HCT116 (cell line): ENCODE measurements around the gene DOCK1. TPM values are rescaled to one million over a fixed set of nuclear protein-coding genes. Genes with fewer than 3 reads are reported as not detected.

Experiments
- ATAC-seq: fragments of 200-7000 bp; cut with Tn5 transposase; 2 replicates; pipeline ENCODE4 v1.9.1; 2020; ENCODE audit warnings: mild to moderate bottlenecking, moderate library complexity
- BruUV-seq: library from RNA; stranded (reverse); fragments of 400-500 nt; replicated peaks from 2 replicates; lab custom pipeline; 2021; lab: Mats Ljungman, UMichigan
- CTCF ChIA-PET: fragments of 300-600 bp; sonication (Branson Sonifier 250); formaldehyde crosslinking; loops from one replicate; lab custom pipeline; 2021; ENCODE audit warnings: antibody characterized with exemption; lab: Charles Lee
- POLR2A ChIA-PET: fragments of 300-600, 350-600 bp; sonication (Branson Sonifier 250); formaldehyde crosslinking; loops from one replicate; lab custom pipeline; 2021; ENCODE audit warnings: antibody characterized with exemption; lab: Charles Lee
- RAD21 ChIA-PET, 2 experiments: fragments of 300-600 bp; sonication (Branson Sonifier 250); formaldehyde crosslinking; loops; one replicate each; lab custom pipeline; 2023; ENCODE audit warnings: low total read pairs in 2 of 2; ENCODE audit not compliant: uncharacterized antibody in 2 of 2, unreplicated experiment in 2 of 2, low non-redundant PET in 1 of 2; lab: Charles Lee
- DNase-seq: peaks from one replicate; pipeline ENCODE4 v3.0.0-alpha.2; 2010; ENCODE audit warnings: low read depth, low spot score
- H2AFZ ChIP-seq: fragments of 200-600 bp; shearing (Covaris generic), sonication (generic); 2 replicates; pipeline ENCODE4 v1.6.1; 2017; ENCODE audit warnings: low read depth, mixed run types, mixed read lengths, antibody characterized with exemption, low read length; ENCODE audit not compliant: poor library complexity, severe bottlenecking
- H3K27ac ChIP-seq: 2 replicates; pipeline ENCODE4 v1.5.1; 2012; ENCODE audit warnings: low read depth, low read length
- H3K27me3 ChIP-seq: fragments of 200-600 bp; sonication (generic); 2 replicates; pipeline ENCODE4 v1.6.1; 2016; ENCODE audit warnings: mixed run types, low read length, mixed read lengths; ENCODE audit not compliant: insufficient read depth
- H3K36me3 ChIP-seq, 2 experiments: fragments of 200-500 bp in 1 of 2; fragments of 200-600 bp in 1 of 2; sonication (Bioruptor generic) in 1 of 2; sonication (generic) in 1 of 2; 2 replicates each; pipeline versions ENCODE4 v1.5.1 to v1.6.1; 2014 to 2016; ENCODE audit warnings: low read length in 2 of 2, inconsistent platforms in 1 of 2, mixed read lengths in 1 of 2, mixed run types in 1 of 2; ENCODE audit not compliant: insufficient read depth in 2 of 2, control insufficient read depth in 1 of 2
- H3K4me1 ChIP-seq, 2 experiments: fragments of 200-600 bp in 1 of 2; sonication (generic) in 1 of 2; 2 replicates each; pipeline versions ENCODE4 v1.5.1 to v1.6.1; 2012 to 2017; ENCODE audit warnings: low read length in 2 of 2, inconsistent platforms in 1 of 2, mild to moderate bottlenecking in 1 of 2, mixed read lengths in 1 of 2, mixed run types in 1 of 2, moderate library complexity in 1 of 2; ENCODE audit not compliant: insufficient read depth in 2 of 2, control insufficient read depth in 1 of 2
- H3K4me2 ChIP-seq: fragments of 200-600 bp; sonication (generic); 2 replicates; pipeline ENCODE4 v1.6.1; 2017; ENCODE audit warnings: mixed run types, low read length, mixed read lengths
- H3K4me3 ChIP-seq, 2 experiments: fragments of 200-600 bp in 1 of 2; sonication (generic) in 1 of 2; replicated peaks in 1 of 2; 2 replicates each; pipeline ENCODE4 v1.5.1; 2011 to 2016; ENCODE audit warnings: low read length in 2 of 2, control low read depth in 1 of 2, low read depth in 1 of 2, mild to moderate bottlenecking in 1 of 2, mixed read lengths in 1 of 2, mixed run types in 1 of 2
- H3K79me2 ChIP-seq: fragments of 200-600 bp; sonication (generic); 2 replicates; pipeline ENCODE4 v1.6.1; 2017; ENCODE audit warnings: mild to moderate bottlenecking, mixed run types, low read length, moderate library complexity, mixed read lengths; ENCODE audit not compliant: insufficient read depth
- H3K9ac ChIP-seq: fragments of 200-600 bp; sonication (generic); 2 replicates; pipeline ENCODE4 v1.6.1; 2016; ENCODE audit warnings: low read length, mixed read lengths
- H3K9me2 ChIP-seq: fragments of 200-600 bp; sonication (generic), shearing (Covaris generic); 2 replicates; pipeline ENCODE4 v1.6.1; 2017; ENCODE audit warnings: mixed run types, mild to moderate bottlenecking, moderate library complexity; ENCODE audit not compliant: insufficient read depth
- H3K9me3 ChIP-seq, 2 experiments: fragments of 200-500 bp in 1 of 2; fragments of 200-600 bp in 1 of 2; sonication (Bioruptor generic) in 1 of 2; sonication (generic) in 1 of 2; 2 replicates each; pipeline ENCODE4 v1.6.1; 2014 to 2017; ENCODE audit warnings: low read length in 2 of 2, mixed read lengths in 2 of 2, inconsistent platforms in 1 of 2, low read depth in 1 of 2, mild to moderate bottlenecking in 1 of 2, mixed run types in 1 of 2, moderate library complexity in 1 of 2; ENCODE audit not compliant: control insufficient read depth in 1 of 2, insufficient read depth in 1 of 2
- H4K20me1 ChIP-seq: fragments of 200-600 bp; sonication (generic), shearing (Covaris generic); 2 replicates; pipeline ENCODE4 v1.6.1; 2017; ENCODE audit warnings: mixed run types, mild to moderate bottlenecking, moderate library complexity; ENCODE audit not compliant: insufficient read depth
- CBX3 ChIP-seq: IDR thresholded peaks from 2 replicates; pipeline ENCODE4 v1.6.1; 2012; ENCODE audit warnings: low read depth
- CEBPB ChIP-seq: IDR thresholded peaks from 2 replicates; pipeline ENCODE4 v1.6.1; 2012; ENCODE audit warnings: low read depth
- CTCF ChIP-seq, 3 experiments: fragments of 200-600 bp in 1 of 3; sonication (generic) in 1 of 3; IDR thresholded peaks in 2 of 3; conservative IDR thresholded peaks in 1 of 3; 2 replicates each; pipeline ENCODE4 v1.5.1; 2012 to 2017; ENCODE audit warnings: low read depth in 2 of 3, low read length in 2 of 3, antibody characterized with exemption in 1 of 3, borderline replicate concordance in 1 of 3, control low read depth in 1 of 3, mild to moderate bottlenecking in 1 of 3, mixed read lengths in 1 of 3, mixed run types in 1 of 3, moderate library complexity in 1 of 3; ENCODE audit not compliant: insufficient read depth in 1 of 3
- EGR1 ChIP-seq: IDR thresholded peaks from 2 replicates; pipeline ENCODE4 v1.6.1; 2012; ENCODE audit warnings: low read depth
- EZH2phosphoT487 ChIP-seq: fragments of 200-600 bp; IDR thresholded peaks from 2 replicates; pipeline ENCODE4 v1.6.1; 2018; ENCODE audit warnings: antibody characterized with exemption, borderline replicate concordance
- FOSL1 ChIP-seq: IDR thresholded peaks from 2 replicates; pipeline ENCODE4 v1.6.1; 2012; ENCODE audit warnings: low read depth
- JUND ChIP-seq: IDR thresholded peaks from 2 replicates; pipeline ENCODE4 v1.6.1; 2012
- MAX ChIP-seq: IDR thresholded peaks from 2 replicates; pipeline ENCODE4 v1.6.1; 2012
- POLR2A ChIP-seq: IDR thresholded peaks from 2 replicates; pipeline ENCODE4 v1.7.0; 2011; ENCODE audit warnings: borderline replicate concordance; ENCODE audit not compliant: insufficient read depth, insufficient read length; ENCODE audit errors: extremely low read depth
- POLR2AphosphoS5 ChIP-seq: IDR thresholded peaks from 2 replicates; pipeline ENCODE4 v1.6.1; 2011; ENCODE audit warnings: mild to moderate bottlenecking, low read depth, low read length, moderate library complexity
- SIN3A ChIP-seq: IDR thresholded peaks from 2 replicates; pipeline ENCODE4 v1.6.1; 2012; ENCODE audit warnings: low read depth
- ZBTB33 ChIP-seq: IDR thresholded peaks from 2 replicates; pipeline ENCODE4 v1.6.1; 2011; ENCODE audit warnings: mild to moderate bottlenecking, low read length, moderate library complexity; ENCODE audit not compliant: insufficient replicate concordance; ENCODE audit errors: extremely low read depth
- ZFX ChIP-seq: fragments of 450-650 bp; IDR thresholded peaks from 2 replicates; pipeline ENCODE4 v1.6.1; 2017
- ZNF274 ChIP-seq: fragments of 200-500 bp; sonication (Bioruptor generic); IDR thresholded peaks from 2 replicates; pipeline ENCODE4 v1.6.1; 2014; ENCODE audit warnings: mild to moderate bottlenecking, low read depth, low read length, inconsistent platforms
- intact Hi-C: fragments of 100-400 bp; cut with micrococcal nuclease; formaldehyde crosslinking; loops from 2 replicates; pipeline ENCODE4 v1.10.0; 2022
- total RNA-seq: library from RNA; stranded (reverse); gene quantifications from one replicate; pipeline ENCODE4 v1.2.1, GENCODE V29; 2021; ENCODE audit not compliant: unreplicated experiment

The DOCK1 gene
- total RNA-seq, 1 experiment from 2014 or later = 46.5 TPM

- no peaks in the 10 kb centered on the region for H3K36me3 ChIP-seq
- BruUV-seq = no TSS peak
- H3K79me2 ChIP-seq = no peaks in the 10 kb centered on the region
- no peak overlapping the region for H3K4me3 ChIP-seq
- no peaks in the 10 kb centered on the region for H3K9me2 ChIP-seq
- RAD21 ChIA-PET = no interaction called here
- no peak for TF ChIP-seq EZH2phosphoT487
- CTCF ChIA-PET = no interaction called here
- no peak overlapping the region for H2AFZ ChIP-seq
- DNase-seq (no peak), ATAC-seq (no peak)
- H3K27ac ChIP-seq = no peak overlapping the region
- no peaks in the 10 kb centered on the region for H3K4me1 ChIP-seq
- intact Hi-C loops = no loop called here
- H4K20me1 ChIP-seq = no peaks in the 10 kb centered on the region
- no peaks in the 10 kb centered on the region for H3K9me3 ChIP-seq
- POLR2A ChIA-PET = no interaction called here
- no peak overlapping the region for H3K9ac ChIP-seq
- H3K4me2 ChIP-seq = no peak overlapping the region
- H3K27me3 ChIP-seq = no peaks in the 10 kb centered on the region
Measured at GRCh38 chr10:127102176-127102575, 196.9 kb downstream of the DOCK1 start.

- ChIA-PET CTCF (no interaction called here), RAD21 (no interaction called here), POLR2A (no interaction called here)
- ATAC-seq (no peak), DNase-seq (no peak)
- TF ChIP-seq POLR2A = no peak
- no peak for TF ChIP-seq SIN3A
- no peak for TF ChIP-seq CEBPB
- no peak for TF ChIP-seq FOSL1
- TF ChIP-seq ZNF274 = no peak
- TF ChIP-seq EZH2phosphoT487 = no peak
- TF ChIP-seq EGR1 = no peak
- no peak for TF ChIP-seq POLR2AphosphoS5
- no peak for TF ChIP-seq CBX3
- TF ChIP-seq ZBTB33 = no peak
- no peak for TF ChIP-seq ZFX
- TF ChIP-seq CTCF (IDR thresholded peaks at IDR 0.05 in 2 of 3, conservative IDR thresholded peaks at IDR 0.05 in 1 of 3; ENCODE audit: borderline replicate concordance in 1 of 3, insufficient read depth in 1 of 3, low read depth in 2 of 3, low read length in 2 of 3) = no peak
- no peak for TF ChIP-seq JUND
- TF ChIP-seq MAX = no peak
- peaks cover 4% of the 10 kb centered on the region; the same call in 1 of the 2 replicates for H4K20me1 ChIP-seq
- no TSS peak for BruUV-seq
- H3K27ac ChIP-seq = no peak overlapping the region
- intact Hi-C loops = no loop called here
- H3K79me2 ChIP-seq = no peaks in the 10 kb centered on the region
- no peaks in the 10 kb centered on the region for H3K9me3 ChIP-seq
- no peak overlapping the region for H3K4me3 ChIP-seq
- no peak overlapping the region for H3K4me2 ChIP-seq
- H3K36me3 ChIP-seq = 0 out of 4 replicates have a peak, but pooled peaks cover 0 to 3% of the 10 kb centered on the region in 2 experiments
- H3K9ac ChIP-seq = no peak overlapping the region
- no peak overlapping the region for H2AFZ ChIP-seq
- no peaks in the 10 kb centered on the region for H3K4me1 ChIP-seq
- H3K27me3 ChIP-seq = no peaks in the 10 kb centered on the region
- H3K9me2 ChIP-seq = no peaks in the 10 kb centered on the region
Measured at GRCh38 chr10:127115100-127115499, 209.9 kb downstream of the DOCK1 start.
